Neural progenitor cell (in vitro differentiated cells): Measurements from ENCODE around the gene LMNTD1. TPM values are rescaled to one million over a fixed set of nuclear protein-coding genes. Genes with fewer than 3 reads are reported as not detected.

Source experiments
- DNase-seq: peaks from one replicate; pipeline ENCODE4 v3.0.0-alpha.2; 2016; ENCODE audit warnings: low spot score
- H2AFZ ChIP-seq: fragments of 200-600 bp; sonication (generic); replicated peaks from 2 replicates; pipeline ENCODE4 v1.6.1; 2016; ENCODE audit warnings: antibody characterized with exemption
- H3F3A ChIP-seq: fragments of 200-600 bp; sonication (generic); 2 replicates; pipeline ENCODE4 v1.6.1; 2016; ENCODE audit warnings: antibody characterized with exemption, low read depth
- H3K27ac ChIP-seq: fragments of 200-600 bp; sonication (generic); 2 replicates; pipeline ENCODE4 v1.5.1; 2016; ENCODE audit warnings: mild to moderate bottlenecking
- H3K27me3 ChIP-seq: fragments of 200-600 bp; sonication (generic); 2 replicates; pipeline ENCODE4 v1.6.1; 2016; ENCODE audit warnings: mild to moderate bottlenecking, moderate library complexity
- H3K36me3 ChIP-seq: fragments of 200-600 bp; sonication (generic); 2 replicates; pipeline ENCODE4 v1.5.1; 2016
- H3K4me1 ChIP-seq: fragments of 200-600 bp; sonication (generic); 2 replicates; pipeline ENCODE4 v1.6.1; 2016; ENCODE audit warnings: mixed run types
- H3K4me2 ChIP-seq: fragments of 200-600 bp; sonication (generic); 2 replicates; pipeline ENCODE4 v1.6.1; 2016
- H3K4me3 ChIP-seq: fragments of 200-600 bp; sonication (generic); 2 replicates; pipeline ENCODE4 v1.5.1; 2016
- H3K79me2 ChIP-seq: fragments of 200-600 bp; sonication (generic); 2 replicates; pipeline ENCODE4 v1.6.1; 2016; ENCODE audit warnings: low read depth
- H3K9ac ChIP-seq: fragments of 200-600 bp; sonication (generic); 2 replicates; pipeline ENCODE4 v1.6.1; 2016
- H3K9me3 ChIP-seq: fragments of 200-600 bp; sonication (generic); 2 replicates; pipeline ENCODE4 v1.5.1; 2016; ENCODE audit warnings: low read depth
- H4K20me1 ChIP-seq: fragments of 200-600 bp; sonication (generic); 2 replicates; pipeline ENCODE4 v1.6.1; 2016; ENCODE audit warnings: low read depth
- H3K27ac Mint-ChIP-seq: 3 replicates; pipeline ENCODE4 v1.8.0; 2021; ENCODE audit warnings: mixed read lengths
- H3K27me3 Mint-ChIP-seq: 2 replicates; pipeline ENCODE4 v1.8.0; 2022; ENCODE audit warnings: low read depth, mild to moderate bottlenecking, inconsistent platforms, moderate library complexity, mixed read lengths; ENCODE audit not compliant: insufficient read depth
- H3K36me3 Mint-ChIP-seq: 3 replicates; pipeline ENCODE4 v1.8.0; 2021; ENCODE audit warnings: mixed read lengths
- H3K4me1 Mint-ChIP-seq: 3 replicates; pipeline ENCODE4 v1.8.0; 2021; ENCODE audit warnings: mixed read lengths
- H3K4me3 Mint-ChIP-seq: 3 replicates; pipeline ENCODE4 v1.8.0; 2021; ENCODE audit warnings: mild to moderate bottlenecking, moderate library complexity, mixed read lengths
- H3K9me3 Mint-ChIP-seq: 3 replicates; pipeline ENCODE4 v1.8.0; 2020; ENCODE audit warnings: mixed read lengths
- CTCF ChIP-seq: fragments of 200-600 bp; sonication (generic); IDR thresholded peaks from 2 replicates; pipeline ENCODE4 v1.5.1; 2017; ENCODE audit warnings: antibody characterized with exemption, mild to moderate bottlenecking
- EZH2 ChIP-seq: fragments of 200-600 bp; sonication (generic); IDR thresholded peaks from 2 replicates; pipeline ENCODE4 v1.6.1; 2017; ENCODE audit warnings: antibody characterized with exemption, mild to moderate bottlenecking, moderate library complexity
- EZH2phosphoT487 ChIP-seq: fragments of 200-600 bp; sonication (generic); IDR thresholded peaks from 2 replicates; pipeline ENCODE4 v1.6.1; 2017; ENCODE audit warnings: antibody characterized with exemption
- total RNA-seq: library from RNA; depleted of rRNA; stranded (reverse); fragments of >200 nt; gene quantifications from 2 replicates; pipeline ENCODE4 v1.2.3, GENCODE V29; 2015; ENCODE audit warnings: low replicate concordance

The LMNTD1 gene
- total RNA-seq, 1 donor from 2014 or later, result not detected

- Histone ChIP-seq H3K4me2 (no peak overlapping the region), H4K20me1 (no peaks in the 10 kb centered on the region), H3F3A (no peaks in the 10 kb centered on the region), H2AFZ (no peak overlapping the region), H3K9ac (no peak overlapping the region), H3K4me1 (no peaks in the 10 kb centered on the region), H3K4me3 (no peak overlapping the region), H3K27ac (no peak overlapping the region), H3K9me3 (no peaks in the 10 kb centered on the region), H3K79me2 (no peaks in the 10 kb centered on the region), H3K36me3 (no peaks in the 10 kb centered on the region), H3K27me3 (no peaks in the 10 kb centered on the region)
- Mint-ChIP-seq H3K4me1 (no peaks in the 10 kb centered on the region), H3K9me3 (no peaks in the 10 kb centered on the region), H3K4me3 (no peak overlapping the region), H3K36me3 (no peaks in the 10 kb centered on the region), H3K27ac (no peak overlapping the region), H3K27me3 (no peaks in the 10 kb centered on the region)
- TF ChIP-seq CTCF (no peak), EZH2phosphoT487 (no peak), EZH2 (no peak)
- DNase-seq, result no peak
Measured at GRCh38 chr12:25531502-25532052, 21.5 kb downstream of the LMNTD1 start.

- H3K9me3 ChIP-seq, result no peaks in the 10 kb centered on the region
- H3K9me3 Mint-ChIP-seq, result no peaks in the 10 kb centered on the region
- TF ChIP-seq EZH2phosphoT487, result no peak
- TF ChIP-seq EZH2, result no peak
- no peak for TF ChIP-seq CTCF
- H2AFZ ChIP-seq, result no peak overlapping the region
- no peak overlapping the region for H3K27ac ChIP-seq
- H3F3A ChIP-seq, result no peaks in the 10 kb centered on the region
- H4K20me1 ChIP-seq, result no peaks in the 10 kb centered on the region
- H3K27ac Mint-ChIP-seq, result no peak overlapping the region
- no peak overlapping the region for H3K9ac ChIP-seq
- H3K27me3 Mint-ChIP-seq, result no peaks in the 10 kb centered on the region
- no peaks in the 10 kb centered on the region for H3K4me1 Mint-ChIP-seq
- no peak for DNase-seq
- H3K4me2 ChIP-seq, result no peak overlapping the region
- no peaks in the 10 kb centered on the region for H3K36me3 Mint-ChIP-seq
- no peaks in the 10 kb centered on the region for H3K36me3 ChIP-seq
- no peak overlapping the region for H3K4me3 Mint-ChIP-seq
- no peaks in the 10 kb centered on the region for H3K79me2 ChIP-seq
- no peaks in the 10 kb centered on the region for H3K27me3 ChIP-seq
- H3K4me1 ChIP-seq, result no peaks in the 10 kb centered on the region
- no peak overlapping the region for H3K4me3 ChIP-seq
Measured at GRCh38 chr12:25529738-25530137, 23.3 kb downstream of the LMNTD1 start.

- TF ChIP-seq CTCF, result no peak
- TF ChIP-seq EZH2, result no peak
- no peak for TF ChIP-seq EZH2phosphoT487
- H3K4me1 ChIP-seq, result no peaks in the 10 kb centered on the region
- no peaks in the 10 kb centered on the region for H3K36me3 Mint-ChIP-seq
- no peaks in the 10 kb centered on the region for H3K27me3 Mint-ChIP-seq
- no peak overlapping the region for H3K9ac ChIP-seq
- H3K9me3 Mint-ChIP-seq, result no peaks in the 10 kb centered on the region
- no peak overlapping the region for H2AFZ ChIP-seq
- no peak overlapping the region for H3K4me3 Mint-ChIP-seq
- no peak overlapping the region for H3K27ac Mint-ChIP-seq
- H3K4me2 ChIP-seq, result no peak overlapping the region
- H3K36me3 ChIP-seq, result no peaks in the 10 kb centered on the region
- no peak overlapping the region for H3K27ac ChIP-seq
- no peaks in the 10 kb centered on the region for H4K20me1 ChIP-seq
- H3F3A ChIP-seq, result no peaks in the 10 kb centered on the region
- H3K79me2 ChIP-seq, result no peaks in the 10 kb centered on the region
- no peaks in the 10 kb centered on the region for H3K4me1 Mint-ChIP-seq
- no peak for DNase-seq
- no peak overlapping the region for H3K4me3 ChIP-seq
- no peaks in the 10 kb centered on the region for H3K9me3 ChIP-seq
- no peaks in the 10 kb centered on the region for H3K27me3 ChIP-seq
Measured at GRCh38 chr12:25526778-25527177, 26.3 kb downstream of the LMNTD1 start.
